KMS-11 (cell line): Measurements from ENCODE around the gene DENND1A.

Experiments
- H2AFZ ChIP-seq: fragments of 200-600 bp; sonication (generic); 2 replicates; pipeline ENCODE4 v1.6.1; 2016; ENCODE audit warnings: antibody characterized with exemption, mixed run types, low read depth
- H3K27ac ChIP-seq: fragments of 200-600 bp; sonication (generic); 2 replicates; pipeline ENCODE4 v1.6.1; 2016; ENCODE audit warnings: mild to moderate bottlenecking, mixed run types
- H3K27me3 ChIP-seq: fragments of 200-600 bp; sonication (generic); 2 replicates; pipeline ENCODE4 v1.6.1; 2017; ENCODE audit warnings: mild to moderate bottlenecking, low read depth, mixed run types, moderate library complexity; ENCODE audit not compliant: insufficient read depth
- H3K36me3 ChIP-seq: fragments of 200-600 bp; sonication (generic); 2 replicates; pipeline ENCODE4 v1.6.1; 2017; ENCODE audit warnings: mild to moderate bottlenecking, mixed run types; ENCODE audit not compliant: insufficient read depth
- H3K4me1 ChIP-seq: fragments of 200-600 bp; sonication (generic); 2 replicates; pipeline ENCODE4 v1.6.1; 2016; ENCODE audit warnings: mild to moderate bottlenecking, low read depth, mixed run types; ENCODE audit not compliant: poor library complexity, severe bottlenecking
- H3K4me2 ChIP-seq: fragments of 200-600 bp; sonication (generic); 2 replicates; pipeline ENCODE4 v1.7.0; 2016; ENCODE audit warnings: mild to moderate bottlenecking, mixed run types
- H3K4me3 ChIP-seq: fragments of 200-600 bp; sonication (generic); IDR thresholded peaks from 2 replicates; pipeline ENCODE4 v1.6.1; 2017; ENCODE audit warnings: low read depth, low read length, mixed read lengths; ENCODE audit not compliant: insufficient read depth
- H3K79me2 ChIP-seq: fragments of 200-600 bp; sonication (generic); 2 replicates; pipeline ENCODE4 v1.6.1; 2016; ENCODE audit warnings: low read depth, mixed run types; ENCODE audit not compliant: insufficient read depth
- H3K9ac ChIP-seq: fragments of 200-600 bp; sonication (generic); 2 replicates; pipeline ENCODE4 v1.6.1; 2016; ENCODE audit warnings: mild to moderate bottlenecking, mixed run types
- H4K20me1 ChIP-seq: fragments of 200-600 bp; sonication (generic); 2 replicates; pipeline ENCODE4 v1.6.1; 2016; ENCODE audit warnings: mild to moderate bottlenecking, mixed run types; ENCODE audit not compliant: insufficient read depth
- CTCF ChIP-seq: fragments of 200-600 bp; sonication (generic); conservative IDR thresholded peaks from 2 replicates; pipeline ENCODE4 v1.6.1; 2017; ENCODE audit warnings: low read depth, mild to moderate bottlenecking, antibody characterized with exemption, low read length, moderate library complexity, mixed read lengths

Gene DENND1A

GRCh38 chr9:123412171-123412820 lies 517.6 kb downstream of the DENND1A start:
- H3K79me2 ChIP-seq, result no peaks in the 10 kb centered on the region
- H4K20me1 ChIP-seq, result no peaks in the 10 kb centered on the region
- no peak overlapping the region for H3K27ac ChIP-seq
- no peaks in the 10 kb centered on the region for H3K27me3 ChIP-seq
- no peak overlapping the region for H3K4me3 ChIP-seq
- TF ChIP-seq CTCF, result no peak
- no peaks in the 10 kb centered on the region for H3K4me1 ChIP-seq
- no peak overlapping the region for H3K9ac ChIP-seq
- no peak overlapping the region for H3K4me2 ChIP-seq
- H3K36me3 ChIP-seq, result no peaks in the 10 kb centered on the region
- H2AFZ ChIP-seq, result no peak overlapping the region

DNA sequence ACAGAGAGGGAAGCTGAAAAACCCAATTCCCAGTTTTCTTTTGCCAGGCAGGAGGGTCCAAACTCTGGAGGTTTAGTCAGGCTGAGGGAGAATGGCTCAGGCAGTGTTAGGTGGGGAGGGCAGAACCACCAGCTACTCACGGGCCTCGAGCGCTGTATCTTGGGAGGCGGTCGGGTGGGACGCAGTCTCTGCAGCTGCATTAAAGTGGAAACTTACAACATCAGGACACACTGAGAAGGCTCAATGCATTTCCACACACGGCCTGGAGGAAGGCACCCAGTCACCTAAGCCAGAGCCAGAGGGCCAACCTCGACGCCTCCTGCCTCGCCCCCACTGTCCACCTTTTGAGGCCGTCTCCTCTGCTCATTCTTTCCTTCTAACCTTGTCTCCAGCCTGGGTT lies 518.3 kb downstream of the DENND1A start:
- H3K79me2 ChIP-seq, result no peaks in the 10 kb centered on the region
- no peak overlapping the region for H3K4me2 ChIP-seq
- H3K27ac ChIP-seq, result no peak overlapping the region
- H3K36me3 ChIP-seq, result no peaks in the 10 kb centered on the region
- H4K20me1 ChIP-seq, result no peaks in the 10 kb centered on the region
- TF ChIP-seq CTCF, result no peak
- H3K9ac ChIP-seq, result no peak overlapping the region
- H3K4me3 ChIP-seq, result no peak overlapping the region
- H3K27me3 ChIP-seq, result no peaks in the 10 kb centered on the region
- H2AFZ ChIP-seq, result no peak overlapping the region
- H3K4me1 ChIP-seq, result no peaks in the 10 kb centered on the region

DNA sequence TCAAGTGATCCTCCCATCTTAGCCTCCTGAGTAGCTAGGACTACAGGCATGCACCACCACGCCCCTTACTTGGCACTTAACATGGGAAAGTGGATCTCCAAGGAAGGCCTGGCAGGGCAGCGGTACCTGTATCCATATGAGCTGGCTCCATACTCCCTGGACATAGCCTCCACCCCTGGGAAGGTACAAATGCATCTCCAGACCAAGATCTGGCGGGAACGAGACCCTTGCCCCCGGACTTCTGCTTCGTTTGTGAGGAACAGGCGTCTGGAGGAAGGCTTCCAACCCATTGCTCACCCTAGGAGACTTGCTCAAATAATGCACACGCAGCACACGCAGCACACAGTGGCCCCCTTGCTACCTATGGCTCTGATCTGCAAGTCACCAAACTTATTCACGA lies 518.7 kb downstream of the DENND1A start:
- H3K36me3 ChIP-seq, result no peaks in the 10 kb centered on the region
- no peaks in the 10 kb centered on the region for H3K4me1 ChIP-seq
- no peak overlapping the region for H3K9ac ChIP-seq
- H2AFZ ChIP-seq, result no peak overlapping the region
- no peaks in the 10 kb centered on the region for H3K79me2 ChIP-seq
- H3K4me2 ChIP-seq, result no peak overlapping the region
- no peaks in the 10 kb centered on the region for H4K20me1 ChIP-seq
- H3K27me3 ChIP-seq, result no peaks in the 10 kb centered on the region
- no peak overlapping the region for H3K27ac ChIP-seq
- no peak for TF ChIP-seq CTCF
- no peak overlapping the region for H3K4me3 ChIP-seq

- Histone ChIP-seq H3K9ac (no peak overlapping the region), H3K27ac (no peak overlapping the region), H3K27me3 (no peaks in the 10 kb centered on the region), H4K20me1 (no peaks in the 10 kb centered on the region), H2AFZ (no peak overlapping the region), H3K4me1 (no peaks in the 10 kb centered on the region), H3K4me2 (no peak overlapping the region), H3K36me3 (no peaks in the 10 kb centered on the region), H3K4me3 (no peak overlapping the region), H3K79me2 (no peaks in the 10 kb centered on the region)
- TF ChIP-seq CTCF, result no peak
These were observed 519.5 kb downstream of the DENND1A start for GRCh38 chr9:123410281-123410910.
